Measurements from ENCODE around the gene KRTAP12-1.
"Not testable (repeated sequence)": the region's sequence is repeated elsewhere in the genome, so short reads cannot be mapped to it uniquely, and the experiment has no call there.

Gene KRTAP12-1

GRCh38 chr21:44647222-44647552 is 34.8 kb downstream of the KRTAP12-1 start:
- no peak for DNase-seq (ENCODE audit: low read depth in 2 of 2, low spot score in 1 of 2)

- DNase-seq (ENCODE audit: low read depth in 2 of 2, low spot score in 1 of 2): not testable (repeated sequence)
Observed at GRCh38 chr21:44646366-44647221, 35.4 kb downstream of the KRTAP12-1 start, which contains the start of gene KRTAP10-11. KRTAP10-11 (plus strand) TSS chr21:44646414; CDS start chr21:44646459, 45 bp downstream.

- DNase-seq (ENCODE audit: low read depth in 2 of 2, low spot score in 1 of 2): no peak
Observed at GRCh38 chr21:44644878-44645277, 37.1 kb downstream of the KRTAP12-1 start.

GRCh38 chr21:44643741-44644310 is 38.1 kb downstream of the KRTAP12-1 start:
- DNase-seq (ENCODE audit: low read depth in 2 of 2, low spot score in 1 of 2): no peak

- no peak for DNase-seq (ENCODE audit: low read depth in 2 of 2, low spot score in 1 of 2)
Observed at GRCh38 chr21:44640761-44641160, 41.2 kb downstream of the KRTAP12-1 start.

GRCh38 chr21:44639331-44639655 is 42.7 kb downstream of the KRTAP12-1 start:
- DNase-seq (ENCODE audit: low read depth in 2 of 2, low spot score in 1 of 2): no peak

GRCh38 chr21:44638506-44639330 is 43.2 kb downstream of the KRTAP12-1 start:
- DNase-seq (ENCODE audit: low read depth in 2 of 2, low spot score in 1 of 2): not testable (repeated sequence)

GRCh38 chr21:44637851-44638348 is 44.1 kb downstream of the KRTAP12-1 start:
- not testable (repeated sequence) for DNase-seq (ENCODE audit: low read depth in 2 of 2, low spot score in 1 of 2)

- no peak for DNase-seq (ENCODE audit: low read depth in 2 of 2, low spot score in 1 of 2)
Observed at GRCh38 chr21:44637018-44637850, 44.7 kb downstream of the KRTAP12-1 start, which contains the start of gene KRTAP10-10. KRTAP10-10 (plus strand) TSS chr21:44637356; CDS start chr21:44637418, 62 bp downstream.

GRCh38 chr21:44636209-44637017 is 45.5 kb downstream of the KRTAP12-1 start:
- no peak for DNase-seq (ENCODE audit: low read depth in 2 of 2, low spot score in 1 of 2)

- no peak for DNase-seq (ENCODE audit: low read depth in 2 of 2, low spot score in 1 of 2)
Observed at GRCh38 chr21:44632067-44632466, 49.9 kb downstream of the KRTAP12-1 start.
